ENCODE measurements around the gene FAM131B.

FAM131B gene

DNA sequence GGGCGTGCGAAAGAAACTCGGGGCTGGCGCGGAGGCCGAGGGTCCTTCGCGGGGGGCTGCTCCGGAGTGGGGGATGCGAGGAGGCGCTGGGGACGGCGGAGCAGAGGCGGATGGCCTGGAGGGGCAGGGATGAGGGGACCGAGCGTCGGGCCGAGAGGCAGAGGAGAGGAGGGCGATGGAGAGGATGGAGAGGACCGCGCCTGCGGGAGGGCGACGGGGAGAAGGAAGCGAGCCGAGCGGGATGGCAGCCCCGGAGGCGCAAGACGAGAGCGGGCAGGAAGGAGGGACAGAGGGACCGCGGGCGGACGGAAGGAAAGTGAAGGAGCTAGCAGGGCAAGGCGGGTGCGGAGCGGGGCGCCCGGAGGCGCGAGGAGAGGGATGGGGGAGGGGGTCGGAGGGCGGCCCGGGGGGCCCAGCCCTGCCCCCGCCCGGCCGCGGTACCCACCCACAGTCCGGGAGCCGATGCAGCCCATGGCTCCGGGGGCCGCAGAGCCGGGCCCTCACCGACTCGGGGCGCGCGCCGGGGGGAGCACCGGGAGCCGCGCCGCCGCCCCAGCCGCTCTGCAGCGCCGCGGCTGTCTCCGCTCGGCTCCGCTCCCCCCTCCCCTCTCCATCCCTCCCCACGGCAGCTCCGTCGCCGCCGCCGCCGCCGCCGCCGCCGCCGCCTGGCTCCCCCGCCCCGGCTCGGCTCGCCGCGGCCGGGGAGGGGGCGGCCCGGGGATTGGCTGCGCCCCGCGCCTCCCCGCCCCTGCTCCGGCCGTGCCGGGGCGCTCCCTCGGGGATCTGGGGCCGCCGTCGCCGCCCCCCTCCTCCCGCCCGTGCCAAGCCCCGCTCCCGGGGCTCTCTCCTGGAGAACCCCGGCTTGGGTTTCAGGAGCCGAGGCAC, at the start of gene FAM131B:
Gene FAM131B (minus strand): TSS at position 583 of the 885 bp plus-strand sequence. CDS start 110 bp downstream, at position 473.
- peak within 1 kb of the TSS; percentile 40 for H3K4me3 ChIP-seq (ENCODE audit: low read depth, low read length)
- TF ChIP-seq, protein P1, sequence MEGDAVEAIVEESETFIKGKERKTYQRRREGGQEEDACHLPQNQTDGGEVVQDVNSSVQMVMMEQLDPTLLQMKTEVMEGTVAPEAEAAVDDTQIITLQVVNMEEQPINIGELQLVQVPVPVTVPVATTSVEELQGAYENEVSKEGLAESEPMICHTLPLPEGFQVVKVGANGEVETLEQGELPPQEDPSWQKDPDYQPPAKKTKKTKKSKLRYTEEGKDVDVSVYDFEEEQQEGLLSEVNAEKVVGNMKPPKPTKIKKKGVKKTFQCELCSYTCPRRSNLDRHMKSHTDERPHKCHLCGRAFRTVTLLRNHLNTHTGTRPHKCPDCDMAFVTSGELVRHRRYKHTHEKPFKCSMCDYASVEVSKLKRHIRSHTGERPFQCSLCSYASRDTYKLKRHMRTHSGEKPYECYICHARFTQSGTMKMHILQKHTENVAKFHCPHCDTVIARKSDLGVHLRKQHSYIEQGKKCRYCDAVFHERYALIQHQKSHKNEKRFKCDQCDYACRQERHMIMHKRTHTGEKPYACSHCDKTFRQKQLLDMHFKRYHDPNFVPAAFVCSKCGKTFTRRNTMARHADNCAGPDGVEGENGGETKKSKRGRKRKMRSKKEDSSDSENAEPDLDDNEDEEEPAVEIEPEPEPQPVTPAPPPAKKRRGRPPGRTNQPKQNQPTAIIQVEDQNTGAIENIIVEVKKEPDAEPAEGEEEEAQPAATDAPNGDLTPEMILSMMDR (IDR thresholded peaks at IDR 0.05; ENCODE audit: control insufficient read depth, extremely low read depth, insufficient read depth) = no peak
- no peak for DNase-seq (ENCODE audit: low read depth)

DNA sequence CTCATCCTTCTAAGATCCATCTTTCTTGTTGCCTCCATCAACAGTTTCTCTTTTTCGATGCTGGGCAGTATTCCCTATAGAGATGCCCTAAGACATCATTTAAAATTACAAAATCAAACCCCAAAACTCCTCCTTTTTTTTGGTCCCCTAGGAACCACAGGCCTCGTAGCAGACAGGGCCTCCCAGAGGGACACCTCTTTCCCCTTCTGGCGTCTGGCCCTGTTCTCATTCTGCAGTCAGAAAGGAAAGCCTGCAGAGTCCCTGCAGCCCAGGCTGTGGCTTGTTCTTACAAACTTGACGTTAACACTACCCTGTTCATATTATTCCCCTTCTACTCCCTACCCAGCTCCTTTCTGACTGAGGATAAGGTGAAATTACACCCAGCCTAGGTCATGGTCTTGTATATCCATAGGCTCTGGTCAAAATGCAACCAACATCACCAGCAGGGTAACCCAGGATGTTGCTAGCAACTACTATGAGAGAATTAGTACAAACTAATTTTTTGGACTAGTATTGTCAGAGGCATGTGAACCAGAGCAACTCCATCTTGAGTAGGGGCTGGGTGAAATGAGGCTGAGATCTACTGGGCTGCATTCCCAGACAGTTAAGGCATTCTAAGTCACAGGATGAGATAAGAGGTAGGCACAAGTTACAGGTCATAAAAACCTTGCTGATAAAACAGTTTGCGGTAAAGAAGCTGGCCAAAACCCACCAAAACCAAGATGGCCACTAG, 49.6 kb upstream of the FAM131B start:
- TF ChIP-seq, protein P1 (IDR thresholded peaks at IDR 0.05; ENCODE audit: control insufficient read depth, extremely low read depth, insufficient read depth) = no peak
- H3K4me3 ChIP-seq (ENCODE audit: low read depth, low read length) = no peak overlapping the region
- DNase-seq (ENCODE audit: low read depth) = no peak

DNA sequence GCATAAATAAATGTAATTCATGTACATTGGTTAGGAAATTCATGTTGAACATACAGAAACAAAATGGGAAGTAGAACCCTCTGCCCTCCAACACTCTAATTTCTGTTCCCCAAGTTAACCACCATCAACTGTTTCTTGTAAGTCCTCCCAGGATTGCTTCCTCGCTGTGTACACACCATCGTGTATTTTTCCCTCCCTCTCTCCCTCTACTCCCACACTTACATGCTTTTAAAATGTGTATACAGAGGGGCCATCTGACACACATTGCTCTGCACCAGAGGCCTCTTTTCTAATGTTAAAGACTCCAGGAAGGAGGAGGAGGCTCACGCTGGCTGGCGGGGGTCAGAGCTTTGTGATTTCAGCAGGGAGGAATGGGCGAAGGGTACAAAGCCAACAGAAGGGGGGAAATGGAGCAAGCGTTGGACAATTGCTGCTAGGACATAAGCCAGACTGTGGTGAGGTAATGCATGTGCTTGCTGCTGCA, 48.0 kb upstream of the FAM131B start:
- no peak for DNase-seq (ENCODE audit: low read depth)
- TF ChIP-seq, protein P1 (IDR thresholded peaks at IDR 0.05; ENCODE audit: control insufficient read depth, extremely low read depth, insufficient read depth) = no peak
- H3K4me3 ChIP-seq (ENCODE audit: low read depth, low read length) = no peak overlapping the region

DNA sequence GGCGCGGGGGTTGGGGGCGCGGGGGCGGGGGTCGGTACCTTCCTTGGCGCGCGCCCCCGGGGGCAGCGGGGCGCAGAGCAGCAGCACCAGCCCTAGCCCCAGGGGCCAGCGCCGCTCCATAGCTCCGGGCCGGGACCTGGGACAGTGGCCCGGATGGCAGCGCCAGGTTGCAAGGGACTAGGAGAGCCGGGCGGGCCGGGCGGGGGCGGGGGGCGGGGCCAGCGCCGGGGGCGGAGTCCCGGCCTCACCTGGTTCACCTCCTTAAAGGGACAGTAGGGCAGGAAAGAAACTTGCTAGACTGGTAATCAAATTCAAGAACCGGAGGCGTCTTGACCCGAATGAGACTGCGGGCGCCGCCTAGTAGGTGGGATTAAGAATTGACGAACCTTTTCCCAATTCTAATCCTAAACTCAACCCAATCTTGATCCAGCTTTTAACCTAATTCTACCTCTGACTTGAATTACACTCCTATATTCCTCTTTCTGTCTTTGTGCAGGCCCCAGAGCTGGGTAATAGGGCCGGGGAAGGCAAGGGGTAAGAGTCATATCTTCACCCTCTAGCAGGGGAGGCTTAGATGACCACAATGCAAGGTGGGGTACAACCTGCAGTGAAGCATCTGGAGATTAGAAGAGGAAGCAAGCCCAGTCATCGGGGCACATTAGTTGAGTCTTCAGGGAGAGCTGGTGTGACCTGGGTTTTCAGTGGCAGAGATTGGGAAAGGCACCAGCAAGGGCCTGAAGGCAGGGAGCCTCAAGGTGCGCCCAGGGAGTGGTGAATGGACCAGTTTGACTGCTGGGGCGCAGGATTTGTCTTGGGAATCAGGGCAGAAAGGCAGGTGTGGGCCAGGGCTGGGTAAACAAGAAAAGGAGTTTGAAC, 46.4 kb upstream of the FAM131B start, which contains the start of gene EPHA1:
Gene EPHA1 (minus strand): TSS at position 171 of the 876 bp plus-strand sequence. CDS start 51 bp downstream, at position 120.
- TF ChIP-seq, protein P1 (IDR thresholded peaks at IDR 0.05; ENCODE audit: control insufficient read depth, extremely low read depth, insufficient read depth) = peak; percentile 66
- peak; percentile 88 for DNase-seq (ENCODE audit: low read depth)
- peak within 1 kb of the TSS; percentile 71 for H3K4me3 ChIP-seq (ENCODE audit: low read depth, low read length)

DNA sequence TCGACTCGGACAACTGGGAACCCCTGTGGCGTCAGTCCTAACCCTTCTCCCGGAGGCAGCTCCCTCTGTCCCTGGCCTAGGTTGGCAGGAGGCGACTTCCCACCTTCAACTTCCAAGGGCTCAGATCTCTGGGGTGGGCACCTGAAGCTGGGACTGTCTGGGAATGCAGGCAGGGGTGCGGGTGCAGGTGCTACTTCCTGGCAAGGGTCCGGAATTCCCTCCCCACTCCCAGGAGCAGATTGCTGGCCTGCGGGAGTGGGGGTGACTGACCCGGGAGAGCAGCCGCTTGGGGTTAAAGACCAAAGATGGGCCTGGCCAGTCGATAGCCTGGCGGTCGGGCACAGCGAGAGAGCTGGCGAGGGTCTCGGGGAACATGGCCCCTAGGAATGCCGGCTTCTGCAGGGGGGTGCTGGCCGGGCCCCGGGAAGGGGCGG, 45.8 kb upstream of the FAM131B start:
- peak overlapping the region; percentile 71 for H3K4me3 ChIP-seq (ENCODE audit: low read depth, low read length)
- TF ChIP-seq, protein P1 (IDR thresholded peaks at IDR 0.05; ENCODE audit: control insufficient read depth, extremely low read depth, insufficient read depth) = no peak
- no peak for DNase-seq (ENCODE audit: low read depth)
